ENCODE measurements around the gene NDUFS7. TPM values are rescaled to one million over a fixed set of nuclear protein-coding genes. Genes with fewer than 3 reads are reported as not detected.

NDUFS7 gene
- total and polyA plus RNA-seq, 2 donors from 2014 or later, result 85.5 to 265 TPM

- TF ChIP-seq, protein P1, sequence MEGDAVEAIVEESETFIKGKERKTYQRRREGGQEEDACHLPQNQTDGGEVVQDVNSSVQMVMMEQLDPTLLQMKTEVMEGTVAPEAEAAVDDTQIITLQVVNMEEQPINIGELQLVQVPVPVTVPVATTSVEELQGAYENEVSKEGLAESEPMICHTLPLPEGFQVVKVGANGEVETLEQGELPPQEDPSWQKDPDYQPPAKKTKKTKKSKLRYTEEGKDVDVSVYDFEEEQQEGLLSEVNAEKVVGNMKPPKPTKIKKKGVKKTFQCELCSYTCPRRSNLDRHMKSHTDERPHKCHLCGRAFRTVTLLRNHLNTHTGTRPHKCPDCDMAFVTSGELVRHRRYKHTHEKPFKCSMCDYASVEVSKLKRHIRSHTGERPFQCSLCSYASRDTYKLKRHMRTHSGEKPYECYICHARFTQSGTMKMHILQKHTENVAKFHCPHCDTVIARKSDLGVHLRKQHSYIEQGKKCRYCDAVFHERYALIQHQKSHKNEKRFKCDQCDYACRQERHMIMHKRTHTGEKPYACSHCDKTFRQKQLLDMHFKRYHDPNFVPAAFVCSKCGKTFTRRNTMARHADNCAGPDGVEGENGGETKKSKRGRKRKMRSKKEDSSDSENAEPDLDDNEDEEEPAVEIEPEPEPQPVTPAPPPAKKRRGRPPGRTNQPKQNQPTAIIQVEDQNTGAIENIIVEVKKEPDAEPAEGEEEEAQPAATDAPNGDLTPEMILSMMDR (IDR thresholded peaks at IDR 0.05; ENCODE audit: borderline replicate concordance, extremely low read depth, insufficient read depth), result no peak
- peak overlapping the region; percentile 49 to 77 (median 72) for H3K9ac ChIP-seq (ENCODE audit: low read length in 3 of 3)
- peak in 1 of 5 donors; percentile 75 for DNase-seq
- no peaks in the 10 kb centered on the region for H3K27me3 ChIP-seq (ENCODE audit: control insufficient read depth, insufficient read depth, low read length)
- peaks cover 2 to 13% (median 12%) of the 10 kb centered on the region in 3 donors for H3K36me3 ChIP-seq (ENCODE audit: control insufficient read depth in 2 of 3, insufficient read depth in 3 of 3, low read length in 3 of 3)
- peak overlapping the region; percentile 45 to 81 for H3K27ac ChIP-seq (ENCODE audit: low read depth in 2 of 2, low read length in 2 of 2)
- H3K9me3 ChIP-seq (ENCODE audit: control insufficient read depth in 2 of 3, insufficient read depth in 1 of 3, low read length in 3 of 3), result no peaks in the 10 kb centered on the region
- intact Hi-C loops (cut with DNase I), result no loop called here
- peaks cover 0 to 12% (median 6%) of the 10 kb centered on the region in 3 donors for H3K4me1 ChIP-seq (ENCODE audit: control insufficient read depth in 2 of 3, insufficient read depth in 2 of 3, low read depth in 1 of 3, low read length in 3 of 3)
- no peak for FAIRE-seq
- H3K4me3 ChIP-seq (ENCODE audit: low read length in 3 of 3), result peak overlapping the region; percentile 66 to 68 (median 66)
Measured at GRCh38 chr19:1354970-1355567, 28.6 kb upstream of the NDUFS7 start.

GRCh38 chr19:1355568-1356507, 27.9 kb upstream of the NDUFS7 start:
- peaks cover 0 to 16% (median 6%) of the 10 kb centered on the region in 3 donors for H3K4me1 ChIP-seq (ENCODE audit: control insufficient read depth in 2 of 3, insufficient read depth in 2 of 3, low read depth in 1 of 3, low read length in 3 of 3)
- H3K4me3 ChIP-seq (ENCODE audit: low read length in 3 of 3), result peak overlapping the region; percentile 66 to 68 (median 66)
- TF ChIP-seq, protein P1 (IDR thresholded peaks at IDR 0.05; ENCODE audit: borderline replicate concordance, extremely low read depth, insufficient read depth), result no peak
- H3K27me3 ChIP-seq (ENCODE audit: control insufficient read depth, insufficient read depth, low read length), result no peaks in the 10 kb centered on the region
- peak overlapping the region; percentile 45 to 81 for H3K27ac ChIP-seq (ENCODE audit: low read depth in 2 of 2, low read length in 2 of 2)
- no peaks in the 10 kb centered on the region for H3K9me3 ChIP-seq (ENCODE audit: control insufficient read depth in 2 of 3, insufficient read depth in 1 of 3, low read length in 3 of 3)
- intact Hi-C loops (cut with DNase I), result no loop called here
- FAIRE-seq (no peak), DNase-seq (peak in 3 of 5 donors; percentile 42 to 80 (median 48))
- peaks cover 2 to 13% (median 12%) of the 10 kb centered on the region in 3 donors for H3K36me3 ChIP-seq (ENCODE audit: control insufficient read depth in 2 of 3, insufficient read depth in 3 of 3, low read length in 3 of 3)
- H3K9ac ChIP-seq (ENCODE audit: low read length in 3 of 3), result peak overlapping the region; percentile 49 to 77 (median 72)

DNA sequence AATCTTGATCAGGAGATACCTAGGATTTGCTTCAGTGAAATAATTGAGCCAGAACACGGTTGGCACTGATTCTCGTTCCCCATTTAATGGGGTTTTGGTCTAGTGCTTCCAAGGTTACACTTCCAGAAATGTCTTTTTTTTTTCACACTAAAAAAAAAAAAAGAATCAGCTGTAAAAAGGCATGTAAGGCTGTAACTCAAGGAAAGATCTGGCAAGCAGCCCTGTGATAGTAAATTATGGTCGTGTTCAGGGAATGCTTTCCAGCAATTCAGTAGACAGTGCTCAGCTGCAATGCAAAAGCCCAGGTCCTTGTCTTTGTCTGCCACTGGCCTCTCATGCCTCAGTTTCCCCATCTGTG, 27.2 kb upstream of the NDUFS7 start:
- Histone ChIP-seq H3K4me1 (ENCODE audit: control insufficient read depth in 2 of 3, insufficient read depth in 2 of 3, low read depth in 1 of 3, low read length in 3 of 3) (peaks cover 0 to 17% (median 6%) of the 10 kb centered on the region in 3 donors), H3K9me3 (ENCODE audit: control insufficient read depth in 2 of 3, insufficient read depth in 1 of 3, low read length in 3 of 3) (no peaks in the 10 kb centered on the region), H3K27me3 (ENCODE audit: control insufficient read depth, insufficient read depth, low read length) (no peaks in the 10 kb centered on the region), H3K9ac (ENCODE audit: low read length in 3 of 3) (no peak overlapping the region), H3K36me3 (ENCODE audit: control insufficient read depth in 2 of 3, insufficient read depth in 3 of 3, low read length in 3 of 3) (peaks cover 2 to 13% (median 12%) of the 10 kb centered on the region in 3 donors), H3K27ac (ENCODE audit: low read depth in 2 of 2, low read length in 2 of 2) (peak overlapping the region; percentile 22 to 81), H3K4me3 (ENCODE audit: low read length in 3 of 3) (peak overlapping the region in 2 of 3 donors; percentile 66 to 68)
- TF ChIP-seq, protein P1 (IDR thresholded peaks at IDR 0.05; ENCODE audit: borderline replicate concordance, extremely low read depth, insufficient read depth), result no peak
- FAIRE-seq, result no peak
- DNase-seq, result peak in 3 of 5 donors; percentile 33 to 93 (median 71)
- intact Hi-C loops (cut with DNase I), result no loop called here

Data from kidney (tissue), 14 donors.